Activated naive CD8-positive, alpha-beta T cell treated with anti-CD3 and anti-CD28 coated beads, Interleukin-2, amount 10 ng/mL, durations not matched to agents 7 days and 5 days (primary cell): ENCODE data around the gene KNSTRN. TPM values are rescaled to one million over a fixed set of nuclear protein-coding genes. Genes with fewer than 3 reads are reported as not detected.

Experiments
- ATAC-seq: fragments of 150-1000 bp; cut with Tn5 transposase; one replicate; pipeline ENCODE4 v1.10.0; 2021; ENCODE audit warnings: low read depth, moderate library complexity
- POLR2A ChIA-PET: fragments of 350-600 bp; sonication (Branson Sonifier 250); formaldehyde crosslinking; loops from one replicate; lab custom pipeline; 2021; ENCODE audit warnings: antibody characterized with exemption; lab: Charles Lee
- DNase-seq: peaks from one replicate; pipeline ENCODE4 v3.0.0; 2021
- H3K27ac Mint-ChIP-seq: one replicate; pipeline ENCODE4 v1.8.0; 2022; ENCODE audit warnings: mild to moderate bottlenecking, mixed read lengths
- H3K27me3 Mint-ChIP-seq: one replicate; pipeline ENCODE4 v1.8.0; 2022; ENCODE audit warnings: mild to moderate bottlenecking, moderate library complexity, mixed read lengths
- H3K36me3 Mint-ChIP-seq: one replicate; pipeline ENCODE4 v1.8.0; 2021; ENCODE audit warnings: mild to moderate bottlenecking, mixed read lengths
- H3K4me1 Mint-ChIP-seq: one replicate; pipeline ENCODE4 v1.8.0; 2021; ENCODE audit warnings: mixed read lengths
- H3K4me3 Mint-ChIP-seq: one replicate; pipeline ENCODE4 v1.8.0; 2022; ENCODE audit warnings: mild to moderate bottlenecking, moderate library complexity, mixed read lengths
- H3K9me3 Mint-ChIP-seq: one replicate; pipeline ENCODE4 v1.8.0; 2021; ENCODE audit warnings: mixed read lengths
- total RNA-seq, 2 experiments: library from RNA; stranded (reverse); gene quantifications; one replicate each; pipeline ENCODE4 v1.2.3, GENCODE V29; 2021

KNSTRN gene
- total RNA-seq, 2 experiments from 2014 or later: 47.0 to 49.5 TPM

DNA sequence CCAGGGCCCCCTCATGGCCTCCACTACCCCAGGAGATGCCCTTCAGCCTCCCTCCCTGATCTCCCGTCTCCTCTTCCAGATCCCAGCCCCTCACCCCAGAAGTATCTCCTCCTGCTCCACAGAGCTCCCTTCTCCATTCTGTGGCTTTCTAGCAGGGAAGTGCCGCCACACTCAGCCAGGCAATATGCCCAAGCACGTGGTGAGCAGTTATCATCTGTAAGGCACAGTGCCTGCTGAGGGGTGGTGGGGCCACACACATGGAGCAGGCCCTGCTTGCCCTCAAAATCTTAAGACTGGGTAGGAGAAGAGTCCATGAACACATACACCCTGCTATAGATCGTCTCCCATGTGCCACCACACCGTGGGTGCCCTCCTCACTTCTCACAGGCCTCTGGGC is 34.0 kb upstream of the KNSTRN start:
- Mint-ChIP-seq H3K27ac (no peak overlapping the region), H3K4me1 (peaks cover under 1% of the 10 kb centered on the region), H3K27me3 (peaks cover 3% of the 10 kb centered on the region), H3K4me3 (no peak overlapping the region), H3K9me3 (no peaks in the 10 kb centered on the region), H3K36me3 (no peaks in the 10 kb centered on the region)
- ATAC-seq (no peak), DNase-seq (no peak)
- POLR2A ChIA-PET: no interaction called here

- Mint-ChIP-seq H3K27ac (no peak overlapping the region), H3K9me3 (no peaks in the 10 kb centered on the region), H3K4me3 (no peak overlapping the region), H3K27me3 (peaks cover 7% of the 10 kb centered on the region), H3K4me1 (no peaks in the 10 kb centered on the region), H3K36me3 (no peaks in the 10 kb centered on the region)
- ATAC-seq: no peak
- DNase-seq: no peak
- POLR2A ChIA-PET: no interaction called here
Measured at GRCh38 chr15:40349163-40349562, 33.4 kb upstream of the KNSTRN start.

GRCh38 chr15:40352281-40352901 is 30.1 kb upstream of the KNSTRN start:
- no peak overlapping the region for H3K4me3 Mint-ChIP-seq
- H3K4me1 Mint-ChIP-seq: peaks cover 7% of the 10 kb centered on the region
- peaks cover 21% of the 10 kb centered on the region for H3K27me3 Mint-ChIP-seq
- no peaks in the 10 kb centered on the region for H3K36me3 Mint-ChIP-seq
- DNase-seq: no peak
- POLR2A ChIA-PET: interaction anchor here (0.6 kb wide), 1 partner anchor 65 kb away, joined by 3 read pairs; no protein-coding TSS in a partner anchor
- no peak for ATAC-seq
- H3K27ac Mint-ChIP-seq: no peak overlapping the region
- H3K9me3 Mint-ChIP-seq: no peaks in the 10 kb centered on the region

DNA sequence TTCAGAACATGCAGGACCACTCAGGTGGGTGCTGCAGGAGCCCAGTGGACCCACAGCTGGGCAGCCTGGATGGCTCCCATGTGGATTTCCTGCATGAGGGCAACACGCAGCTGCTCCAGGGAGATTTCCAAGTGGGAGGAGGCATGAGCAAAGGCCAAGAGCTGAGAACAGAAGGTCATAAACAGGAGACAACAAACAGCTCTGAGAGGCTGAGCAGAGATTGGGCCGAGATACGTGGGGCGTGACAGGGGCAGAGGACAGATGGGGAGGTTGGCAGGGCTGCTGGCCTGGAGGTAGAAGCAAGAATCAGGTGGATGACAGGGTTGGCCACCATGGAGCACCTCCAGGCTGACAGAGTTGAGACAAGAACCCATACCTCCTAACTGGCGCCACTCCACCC is 28.8 kb upstream of the KNSTRN start:
- ATAC-seq: no peak
- Mint-ChIP-seq H3K27ac (no peak overlapping the region), H3K36me3 (no peaks in the 10 kb centered on the region), H3K4me3 (no peak overlapping the region), H3K9me3 (no peaks in the 10 kb centered on the region), H3K4me1 (peaks cover 10% of the 10 kb centered on the region), H3K27me3 (peaks cover 21% of the 10 kb centered on the region)
- DNase-seq: no peak
- POLR2A ChIA-PET: no interaction called here

- H3K9me3 Mint-ChIP-seq: no peaks in the 10 kb centered on the region
- no peak overlapping the region for H3K4me3 Mint-ChIP-seq
- POLR2A ChIA-PET: interaction anchor here (0.7 to 1.1 kb wide), 3 partner anchors 31 to 75 kb away, joined by 3 read pairs; partner anchors contain the start of gene INAFM2
- no peak overlapping the region for H3K27ac Mint-ChIP-seq
- ATAC-seq (no peak), DNase-seq (no peak)
- H3K27me3 Mint-ChIP-seq: peaks cover 21% of the 10 kb centered on the region
- no peaks in the 10 kb centered on the region for H3K36me3 Mint-ChIP-seq
- peaks cover 16% of the 10 kb centered on the region for H3K4me1 Mint-ChIP-seq
Measured at GRCh38 chr15:40354408-40355171, 27.9 kb upstream of the KNSTRN start.

DNA sequence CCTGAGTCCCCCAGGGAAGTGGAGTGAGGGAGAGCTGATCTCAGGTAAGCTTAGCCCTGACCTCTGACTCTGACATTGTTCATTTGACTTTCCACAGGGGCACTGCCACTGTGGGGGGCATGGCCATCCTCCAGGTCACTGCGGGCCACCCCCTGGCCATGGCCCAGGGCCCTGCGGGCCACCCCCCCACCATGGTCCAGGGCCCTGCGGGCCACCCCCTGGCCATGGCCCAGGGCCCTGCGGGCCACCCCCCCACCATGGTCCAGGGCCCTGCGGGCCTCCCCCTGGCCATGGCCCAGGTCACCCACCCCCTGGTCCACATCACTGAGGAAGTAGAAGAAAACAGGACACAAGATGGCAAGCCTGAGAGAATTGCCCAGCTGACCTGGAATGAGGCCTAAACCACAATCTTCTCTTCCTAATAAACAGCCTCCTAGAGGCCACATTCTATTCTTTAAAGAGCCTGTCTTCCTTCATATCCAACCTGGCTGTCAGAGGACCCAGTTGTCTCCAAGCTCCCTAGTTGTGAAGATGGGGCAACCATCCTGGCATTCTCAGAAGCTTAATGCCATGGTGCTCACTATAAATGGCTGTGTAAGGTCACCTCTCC is 26.4 kb upstream of the KNSTRN start:
- H3K9me3 Mint-ChIP-seq: no peaks in the 10 kb centered on the region
- POLR2A ChIA-PET: interaction anchor here (1.0 to 1.2 kb wide), 2 partner anchors 11 to 61 kb away, joined by 3 to 6 read pairs; no protein-coding TSS in a partner anchor
- H3K4me1 Mint-ChIP-seq: peaks cover 16% of the 10 kb centered on the region
- H3K27ac Mint-ChIP-seq: no peak overlapping the region
- peaks cover 21% of the 10 kb centered on the region for H3K27me3 Mint-ChIP-seq
- no peak for DNase-seq
- ATAC-seq: no peak
- H3K4me3 Mint-ChIP-seq: no peak overlapping the region
- H3K36me3 Mint-ChIP-seq: no peaks in the 10 kb centered on the region

GRCh38 chr15:40357246-40357645 is 25.3 kb upstream of the KNSTRN start:
- Mint-ChIP-seq H3K4me1 (peaks cover 16% of the 10 kb centered on the region), H3K36me3 (no peaks in the 10 kb centered on the region), H3K27ac (no peak overlapping the region), H3K4me3 (peak overlapping the region; percentile 80), H3K9me3 (no peaks in the 10 kb centered on the region), H3K27me3 (peaks cover 21% of the 10 kb centered on the region)
- no peak for DNase-seq
- ATAC-seq: no peak
- POLR2A ChIA-PET: interaction anchor here (1.2 to 2.2 kb wide), 2 partner anchors 9 to 49 kb away, joined by 6 to 8 read pairs; partner anchors contain the start of gene PLCB2

DNA sequence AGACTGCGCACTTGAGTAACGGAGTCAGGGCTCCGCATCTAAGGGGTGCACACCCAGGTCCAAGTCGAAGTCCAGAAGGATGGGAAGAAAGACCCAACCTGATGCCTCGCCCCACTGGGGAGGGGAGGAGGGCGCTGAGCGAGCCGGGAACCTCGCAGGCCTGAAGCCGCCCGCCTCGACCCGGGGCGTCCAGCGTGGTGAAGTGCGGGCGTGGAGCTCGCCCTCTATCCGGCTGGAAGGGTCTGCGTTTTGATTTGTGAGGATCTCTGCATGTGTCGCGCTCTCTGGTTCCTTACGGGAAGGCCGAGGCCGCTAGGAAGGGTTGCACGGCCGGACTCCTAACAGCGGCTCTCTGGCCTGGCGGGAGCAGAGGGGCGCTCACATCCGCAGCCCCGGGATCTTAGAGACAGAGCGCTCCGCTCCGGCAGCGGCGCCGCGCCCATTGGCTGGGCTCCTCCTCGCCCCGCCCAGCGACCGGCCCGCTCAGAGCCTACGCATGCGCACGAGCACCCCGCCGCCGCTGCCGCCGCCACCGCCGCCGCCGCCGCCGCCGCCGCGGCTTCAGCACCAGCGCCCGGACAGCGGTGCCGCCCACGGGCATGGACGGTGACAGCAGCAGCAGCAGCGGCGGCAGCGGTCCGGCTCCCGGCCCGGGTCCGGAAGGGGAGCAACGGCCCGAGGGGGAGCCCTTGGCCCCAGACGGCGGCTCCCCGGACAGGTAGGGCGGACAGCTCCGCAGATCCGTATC is 24.6 kb upstream of the KNSTRN start, which contains the start of gene DISP2:
TSS of gene DISP2 (plus strand) at position 497 of the 748 bp plus-strand sequence. CDS start at position 600, 103 bp downstream.
- H3K36me3 Mint-ChIP-seq: no peaks in the 10 kb centered on the region
- H3K4me3 Mint-ChIP-seq: peak within 1 kb of the TSS; percentile 82
- H3K4me1 Mint-ChIP-seq: peaks cover 16% of the 10 kb centered on the region
- ATAC-seq (peak; percentile 88), DNase-seq (peak; percentile 96)
- peak within 1 kb of the TSS; percentile 43 for H3K27ac Mint-ChIP-seq
- no peaks in the 10 kb centered on the region for H3K9me3 Mint-ChIP-seq
- peaks cover 20% of the 10 kb centered on the region for H3K27me3 Mint-ChIP-seq
- POLR2A ChIA-PET: interaction anchor here (0.6 to 2.2 kb wide), 3 partner anchors 25 to 50 kb away, joined by 3 to 8 read pairs (median 3); partner anchors contain the start of genes KNSTRN and PLCB2

GRCh38 chr15:40358471-40359353 is 23.8 kb upstream of the KNSTRN start:
- ATAC-seq: peak; percentile 21
- H3K36me3 Mint-ChIP-seq: no peaks in the 10 kb centered on the region
- DNase-seq: peak; percentile 65
- H3K27ac Mint-ChIP-seq: peak overlapping the region; percentile 43
- H3K4me1 Mint-ChIP-seq: peaks cover 16% of the 10 kb centered on the region
- H3K4me3 Mint-ChIP-seq: peak overlapping the region; percentile 82
- H3K27me3 Mint-ChIP-seq: peaks cover 17% of the 10 kb centered on the region
- POLR2A ChIA-PET: interaction anchor here (0.6 to 2.2 kb wide), 3 partner anchors 24 to 51 kb away, joined by 3 to 8 read pairs (median 3); partner anchors contain the start of genes KNSTRN and PLCB2
- H3K9me3 Mint-ChIP-seq: no peaks in the 10 kb centered on the region

DNA sequence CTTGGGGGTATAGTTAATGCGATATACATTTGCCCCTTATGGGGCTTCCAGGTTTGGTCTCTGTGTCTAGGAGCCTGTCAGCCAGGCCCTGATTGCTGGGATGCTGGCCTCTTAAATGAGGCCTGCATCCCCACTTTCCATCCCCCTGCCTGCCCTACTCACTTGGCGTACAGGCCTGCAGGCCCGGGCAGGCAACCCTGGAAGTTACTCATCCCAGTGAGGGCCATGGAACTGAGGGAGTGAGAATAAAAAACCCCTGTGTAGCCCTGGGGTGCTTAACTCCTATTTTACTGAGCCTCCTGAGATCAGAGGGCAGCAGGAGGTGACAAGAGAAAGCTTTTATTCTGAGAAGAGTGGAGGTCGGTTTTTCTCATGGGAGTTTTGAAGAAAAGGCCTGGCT is 22.5 kb upstream of the KNSTRN start:
- ATAC-seq: no peak
- Mint-ChIP-seq H3K4me1 (peaks cover 14% of the 10 kb centered on the region), H3K27ac (no peak overlapping the region), H3K36me3 (no peaks in the 10 kb centered on the region), H3K9me3 (no peaks in the 10 kb centered on the region), H3K27me3 (peaks cover 9% of the 10 kb centered on the region), H3K4me3 (no peak overlapping the region)
- POLR2A ChIA-PET: interaction anchor here (0.6 kb wide), 1 partner anchor 209 kb away, joined by 3 read pairs; the partner anchor contains the start of gene RPUSD2
- no peak for DNase-seq

GRCh38 chr15:40361640-40362039 is 20.9 kb upstream of the KNSTRN start:
- Mint-ChIP-seq H3K9me3 (no peaks in the 10 kb centered on the region), H3K36me3 (no peaks in the 10 kb centered on the region), H3K4me3 (no peak overlapping the region), H3K27ac (no peak overlapping the region), H3K27me3 (peaks cover 2% of the 10 kb centered on the region), H3K4me1 (peaks cover 18% of the 10 kb centered on the region)
- POLR2A ChIA-PET: no interaction called here
- ATAC-seq (no peak), DNase-seq (no peak)

GRCh38 chr15:40363611-40364010 is 18.9 kb upstream of the KNSTRN start:
- H3K27ac Mint-ChIP-seq: no peak overlapping the region
- POLR2A ChIA-PET: interaction anchor here (0.8 kb wide), 1 partner anchor 42 kb away, joined by 3 read pairs; the partner anchor contains the start of gene IVD
- no peaks in the 10 kb centered on the region for H3K36me3 Mint-ChIP-seq
- peaks cover 19% of the 10 kb centered on the region for H3K4me1 Mint-ChIP-seq
- no peaks in the 10 kb centered on the region for H3K9me3 Mint-ChIP-seq
- ATAC-seq (no peak), DNase-seq (no peak)
- H3K27me3 Mint-ChIP-seq: no peaks in the 10 kb centered on the region
- H3K4me3 Mint-ChIP-seq: no peak overlapping the region
